ENCODE data around the gene ADAMTSL3.

DNA sequence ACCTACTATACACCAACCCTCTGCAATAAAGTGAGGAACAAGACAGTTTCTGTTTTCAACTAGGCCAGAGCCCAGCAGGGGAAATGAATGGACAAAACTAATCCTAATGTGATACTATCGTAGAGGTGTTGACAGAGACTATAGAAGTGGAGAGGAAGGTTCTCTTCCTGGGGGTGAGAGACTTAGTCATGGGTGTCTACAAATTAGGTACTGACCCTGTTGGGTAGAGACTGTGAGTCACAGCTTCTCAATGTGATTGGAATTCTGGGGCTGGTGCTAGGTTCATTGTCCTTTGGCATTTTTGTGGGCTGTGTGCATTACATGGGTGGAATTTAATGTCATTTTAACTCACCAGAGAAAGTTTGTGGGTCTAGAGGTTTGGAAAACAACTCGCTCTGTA, 79.3 kb downstream of the ADAMTSL3 start:
- TF ChIP-seq POLR2A (IDR thresholded peaks at IDR 0.05; ENCODE audit: low read length) (no peak), GATA1 (IDR thresholded peaks at IDR 0.05; ENCODE audit: low read depth, low read length) (no peak)

Measured in erythroblast (primary cell).